Measurements from ENCODE around the gene GALNT10.

DNA sequence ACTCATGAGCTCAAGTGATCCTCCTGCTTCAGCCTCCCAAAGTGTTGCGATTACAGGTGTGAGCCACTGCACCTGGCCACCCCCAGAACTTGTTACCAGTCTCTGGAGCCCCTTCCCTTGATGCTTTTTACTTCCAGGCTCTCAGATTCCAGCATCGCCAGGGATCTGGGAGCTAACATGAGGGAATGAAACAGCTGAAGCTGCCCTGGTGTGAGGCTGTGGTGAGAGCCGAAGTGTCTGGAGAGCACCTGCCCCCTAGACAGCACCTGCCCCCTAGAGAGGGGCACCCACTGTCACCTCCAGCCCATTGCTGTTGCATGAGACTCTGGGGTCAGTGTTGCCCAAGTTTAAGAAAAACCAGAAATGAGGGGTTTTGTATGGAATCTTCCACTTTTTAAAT lies 131.0 kb downstream of the GALNT10 start:
- TF ChIP-seq POLR2A (IDR thresholded peaks at IDR 0.05; ENCODE audit: borderline replicate concordance, extremely low read depth, insufficient read depth, insufficient read length) (no peak), SRF (IDR thresholded peaks at IDR 0.05; ENCODE audit: low read depth) (no peak), YY1 (IDR thresholded peaks at IDR 0.05; ENCODE audit: extremely low read depth, insufficient replicate concordance, low read depth, low read length) (no peak), SP1 (IDR thresholded peaks at IDR 0.05; ENCODE audit: low read depth) (no peak), ELF1 (IDR thresholded peaks at IDR 0.05; ENCODE audit: borderline replicate concordance, low read depth) (no peak)
- TF ChIP-seq, protein P1, sequence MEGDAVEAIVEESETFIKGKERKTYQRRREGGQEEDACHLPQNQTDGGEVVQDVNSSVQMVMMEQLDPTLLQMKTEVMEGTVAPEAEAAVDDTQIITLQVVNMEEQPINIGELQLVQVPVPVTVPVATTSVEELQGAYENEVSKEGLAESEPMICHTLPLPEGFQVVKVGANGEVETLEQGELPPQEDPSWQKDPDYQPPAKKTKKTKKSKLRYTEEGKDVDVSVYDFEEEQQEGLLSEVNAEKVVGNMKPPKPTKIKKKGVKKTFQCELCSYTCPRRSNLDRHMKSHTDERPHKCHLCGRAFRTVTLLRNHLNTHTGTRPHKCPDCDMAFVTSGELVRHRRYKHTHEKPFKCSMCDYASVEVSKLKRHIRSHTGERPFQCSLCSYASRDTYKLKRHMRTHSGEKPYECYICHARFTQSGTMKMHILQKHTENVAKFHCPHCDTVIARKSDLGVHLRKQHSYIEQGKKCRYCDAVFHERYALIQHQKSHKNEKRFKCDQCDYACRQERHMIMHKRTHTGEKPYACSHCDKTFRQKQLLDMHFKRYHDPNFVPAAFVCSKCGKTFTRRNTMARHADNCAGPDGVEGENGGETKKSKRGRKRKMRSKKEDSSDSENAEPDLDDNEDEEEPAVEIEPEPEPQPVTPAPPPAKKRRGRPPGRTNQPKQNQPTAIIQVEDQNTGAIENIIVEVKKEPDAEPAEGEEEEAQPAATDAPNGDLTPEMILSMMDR (IDR thresholded peaks at IDR 0.05 in 2 of 3, conservative IDR thresholded peaks at IDR 0.05 in 1 of 3; ENCODE audit: borderline replicate concordance in 1 of 3, insufficient read depth in 1 of 3, low read depth in 2 of 3, low read length in 2 of 3), result no peak
- TF ChIP-seq, protein P2, sequence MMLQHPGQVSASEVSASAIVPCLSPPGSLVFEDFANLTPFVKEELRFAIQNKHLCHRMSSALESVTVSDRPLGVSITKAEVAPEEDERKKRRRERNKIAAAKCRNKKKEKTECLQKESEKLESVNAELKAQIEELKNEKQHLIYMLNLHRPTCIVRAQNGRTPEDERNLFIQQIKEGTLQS (IDR thresholded peaks at IDR 0.05), result no peak

Measured in HCT116 (cell line).